Endothelial cell of umbilical vein (primary cell): Measurements from ENCODE around the gene PTPRT. TPM values are rescaled to one million over a fixed set of nuclear protein-coding genes. Genes with fewer than 3 reads are reported as not detected.

Source experiments
- BruUV-seq: library from RNA; stranded (reverse); fragments of 400-500 nt; replicated peaks from 2 replicates; lab custom pipeline; 2021; lab: Mats Ljungman, UMichigan
- CTCF ChIA-PET: fragments of 300-600, 350-600 bp; sonication (Branson Sonifier 250); formaldehyde crosslinking; loops from one replicate; lab custom pipeline; 2021; ENCODE audit warnings: antibody characterized with exemption, inconsistent platforms; lab: Charles Lee
- POLR2A ChIA-PET: fragments of 300-600, 350-600 bp; sonication (Branson Sonifier 250); formaldehyde crosslinking; loops from one replicate; lab custom pipeline; 2021; ENCODE audit warnings: antibody characterized with exemption, inconsistent platforms; lab: Charles Lee
- DNase-seq: peaks from one replicate; pipeline ENCODE4 v3.0.0-alpha.2; 2011; ENCODE audit warnings: low read depth, low spot score
- FAIRE-seq: peaks from 2 replicates; lab custom pipeline; 2011; peaks lifted over from hg19 to GRCh38; lab: Jason Lieb, UNC
- H2AFZ ChIP-seq: 2 replicates; pipeline ENCODE4 v1.6.0; 2012; ENCODE audit warnings: low read depth, low read length, control low read depth, inconsistent platforms
- H3K27ac ChIP-seq: 2 replicates; pipeline ENCODE4 v1.5.1; 2011; ENCODE audit warnings: low read depth, mild to moderate bottlenecking, control low read depth, low read length, moderate library complexity; ENCODE audit not compliant: insufficient read depth
- H3K27me3 ChIP-seq, 2 experiments: 2 replicates each; pipeline versions ENCODE4 v1.6.0 to v1.6.1; 2011; ENCODE audit warnings: low read length in 2 of 2, mixed read lengths in 1 of 2; ENCODE audit not compliant: control insufficient read depth in 2 of 2, insufficient read depth in 2 of 2
- H3K36me3 ChIP-seq, 2 experiments: 2 replicates in 1 of 2; 3 replicates in 1 of 2; pipeline ENCODE4 v1.5.1; 2011; ENCODE audit warnings: low read length in 2 of 2, mild to moderate bottlenecking in 1 of 2, moderate library complexity in 1 of 2; ENCODE audit not compliant: control insufficient read depth in 2 of 2, insufficient read depth in 2 of 2; ENCODE audit errors: extremely low read depth in 1 of 2
- H3K4me1 ChIP-seq: 3 replicates; pipeline ENCODE4 v1.5.1; 2011; ENCODE audit warnings: mild to moderate bottlenecking, low read length; ENCODE audit not compliant: control insufficient read depth, insufficient read depth; ENCODE audit errors: extremely low read depth
- H3K4me2 ChIP-seq: 2 replicates; pipeline ENCODE4 v1.6.1; 2011; ENCODE audit warnings: low read length, control low read depth, mixed read lengths; ENCODE audit not compliant: insufficient read depth
- H3K4me3 ChIP-seq, 3 experiments: fragments of 200-600 bp in 1 of 3; sonication (generic), shearing (Covaris generic) in 1 of 3; replicated peaks in 1 of 3; 2 replicates each; pipeline ENCODE4 v1.5.1; 2011 to 2016; ENCODE audit warnings: control low read depth in 3 of 3, low read length in 3 of 3, mild to moderate bottlenecking in 2 of 3, inconsistent platforms in 1 of 3, low read depth in 1 of 3, moderate library complexity in 1 of 3; ENCODE audit not compliant: insufficient read depth in 1 of 3
- H3K79me2 ChIP-seq: 2 replicates; pipeline ENCODE4 v1.6.0; 2012; ENCODE audit warnings: low read length, inconsistent platforms; ENCODE audit not compliant: control insufficient read depth, insufficient read depth
- H3K9ac ChIP-seq: replicated peaks from 2 replicates; pipeline ENCODE3; 2011; ENCODE audit warnings: low read length, control low read depth; ENCODE audit not compliant: insufficient read depth; ENCODE audit errors: extremely low read depth
- H3K9me1 ChIP-seq: replicated peaks from 3 replicates; pipeline ENCODE4 v1.6.0; 2011; ENCODE audit warnings: mild to moderate bottlenecking, low read length; ENCODE audit not compliant: control insufficient read depth, insufficient read depth; ENCODE audit errors: extremely low read depth
- H3K9me3 ChIP-seq: replicated peaks from 2 replicates; pipeline ENCODE4 v1.5.1; 2012; ENCODE audit warnings: low read length, inconsistent platforms; ENCODE audit not compliant: control insufficient read depth, insufficient read depth
- H4K20me1 ChIP-seq: replicated peaks from 2 replicates; pipeline ENCODE3; 2011; ENCODE audit warnings: mild to moderate bottlenecking, low read length; ENCODE audit not compliant: control insufficient read depth, insufficient read depth; ENCODE audit errors: extremely low read depth
- CTCF ChIP-seq, 2 donors: IDR thresholded peaks; 1 replicate in 1 of 2; 2 replicates in 1 of 2; pipeline ENCODE4 v1.5.1; 2011; ENCODE audit warnings: low read length in 2 of 2, mild to moderate bottlenecking in 2 of 2, moderate library complexity in 2 of 2, control low read depth in 1 of 2, inconsistent platforms in 1 of 2, low read depth in 1 of 2; ENCODE audit not compliant: insufficient read depth in 1 of 2; ENCODE audit errors: extremely low read depth in 1 of 2
- EZH2 ChIP-seq: IDR thresholded peaks from 2 replicates; pipeline ENCODE4 v1.6.1; 2012; ENCODE audit warnings: borderline replicate concordance, low read depth, mild to moderate bottlenecking, moderate library complexity, low read length, inconsistent platforms; ENCODE audit not compliant: severe bottlenecking
- FOS ChIP-seq: IDR thresholded peaks from 2 replicates; pipeline ENCODE4 v1.6.1; 2011; ENCODE audit warnings: mild to moderate bottlenecking, low read length, moderate library complexity, borderline replicate concordance; ENCODE audit not compliant: insufficient read depth
- GATA2 ChIP-seq: IDR thresholded peaks from 2 replicates; pipeline ENCODE4 v1.7.0; 2011; ENCODE audit warnings: low read depth, mild to moderate bottlenecking, moderate library complexity, mixed read lengths, low read length; ENCODE audit not compliant: insufficient read length, insufficient read depth
- JUN ChIP-seq: IDR thresholded peaks from 2 replicates; pipeline ENCODE4 v1.6.1; 2011; ENCODE audit warnings: borderline replicate concordance, low read depth; ENCODE audit not compliant: insufficient read length, insufficient read depth
- MAX ChIP-seq: IDR thresholded peaks from 2 replicates; pipeline ENCODE4 v1.6.1; 2011; ENCODE audit not compliant: insufficient read depth, insufficient read length
- MYC ChIP-seq: IDR thresholded peaks from one replicate; pipeline ENCODE4 v1.6.1; 2011; ENCODE audit warnings: mild to moderate bottlenecking, low read depth, low read length
- POLR2A ChIP-seq: IDR thresholded peaks from 2 replicates; pipeline ENCODE4 v1.6.1; 2012; ENCODE audit warnings: low read depth, mild to moderate bottlenecking, control low read depth, low read length
- POLR2AphosphoS5 ChIP-seq: IDR thresholded peaks from 2 replicates; pipeline ENCODE4 v1.6.1; 2012; ENCODE audit warnings: low read depth, mild to moderate bottlenecking, control low read depth, low read length, moderate library complexity; ENCODE audit not compliant: insufficient read depth
- dilution Hi-C: fragments of 300-500 bp; cut with MboI; formaldehyde crosslinking; loops from one replicate; pipeline ENCODE4 v1.15.0; 2019; ENCODE audit warnings: low sequenced_read_pairs; ENCODE audit not compliant: extremely low pct_ligation_motif_present
- intact Hi-C: fragments of 100-400 bp; cut with micrococcal nuclease; formaldehyde crosslinking; loops from one replicate; pipeline ENCODE4 v1.10.0; 2022
- polyA plus RNA-seq, 4 experiments: library from polyadenylated mRNA; depleted of rRNA in 3 of 4; stranded (reverse) in 3 of 4; unstranded in 1 of 4; fragments of >200 nt; gene quantifications; 2 replicates each; pipeline versions ENCODE4 v1.2.1 to v1.2.3, GENCODE V29; 2011 to 2012; ENCODE audit warnings: missing spikeins in 1 of 4
- total RNA-seq: library from RNA; stranded (reverse); gene quantifications from 2 replicates; pipeline ENCODE4 v1.2.3, GENCODE V29; 2021

The PTPRT gene
- total and polyA plus RNA-seq, 2 donors (not counting 3 experiments of a cell fraction or from before 2014, with no cell fraction given) = not detected

GRCh38 chr20:43003318-43003944, 186.3 kb downstream of the PTPRT start:
- no peak for DNase-seq
- FAIRE-seq = no peak
- H3K9ac ChIP-seq = no peak overlapping the region
- H3K4me3 ChIP-seq = no peak overlapping the region
- no TSS peak for BruUV-seq
- H3K36me3 ChIP-seq = no peaks in the 10 kb centered on the region
- intact Hi-C loops (no loop called here), dilution Hi-C loops (no loop called here)
- H3K27ac ChIP-seq = no peak overlapping the region
- no peaks in the 10 kb centered on the region for H3K4me1 ChIP-seq
- ChIA-PET CTCF (no interaction called here), POLR2A (no interaction called here)
- no peaks in the 10 kb centered on the region for H4K20me1 ChIP-seq
- H3K27me3 ChIP-seq = no peaks in the 10 kb centered on the region
- no peak overlapping the region for H2AFZ ChIP-seq
- no peaks in the 10 kb centered on the region for H3K9me1 ChIP-seq
- no peak overlapping the region for H3K4me2 ChIP-seq
- TF ChIP-seq CTCF (IDR thresholded peaks at IDR 0.05; ENCODE audit: extremely low read depth in 1 of 2, insufficient read depth in 1 of 2, low read depth in 1 of 2, low read length in 2 of 2) = no peak
- TF ChIP-seq GATA2 = no peak
- TF ChIP-seq POLR2A = no peak
- no peak for TF ChIP-seq MYC
- TF ChIP-seq MAX = no peak
- TF ChIP-seq POLR2AphosphoS5 = no peak
- no peak for TF ChIP-seq EZH2
- no peak for TF ChIP-seq JUN
- no peak for TF ChIP-seq FOS
- H3K79me2 ChIP-seq = no peaks in the 10 kb centered on the region
- H3K9me3 ChIP-seq = no peaks in the 10 kb centered on the region
